ENCODE measurements around the gene LAPTM5.
"Not testable (repeated sequence)": the region's sequence is repeated elsewhere in the genome, so short reads cannot be mapped to it uniquely, and the experiment has no call there.

The LAPTM5 gene, protein sequence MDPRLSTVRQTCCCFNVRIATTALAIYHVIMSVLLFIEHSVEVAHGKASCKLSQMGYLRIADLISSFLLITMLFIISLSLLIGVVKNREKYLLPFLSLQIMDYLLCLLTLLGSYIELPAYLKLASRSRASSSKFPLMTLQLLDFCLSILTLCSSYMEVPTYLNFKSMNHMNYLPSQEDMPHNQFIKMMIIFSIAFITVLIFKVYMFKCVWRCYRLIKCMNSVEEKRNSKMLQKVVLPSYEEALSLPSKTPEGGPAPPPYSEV

DNA sequence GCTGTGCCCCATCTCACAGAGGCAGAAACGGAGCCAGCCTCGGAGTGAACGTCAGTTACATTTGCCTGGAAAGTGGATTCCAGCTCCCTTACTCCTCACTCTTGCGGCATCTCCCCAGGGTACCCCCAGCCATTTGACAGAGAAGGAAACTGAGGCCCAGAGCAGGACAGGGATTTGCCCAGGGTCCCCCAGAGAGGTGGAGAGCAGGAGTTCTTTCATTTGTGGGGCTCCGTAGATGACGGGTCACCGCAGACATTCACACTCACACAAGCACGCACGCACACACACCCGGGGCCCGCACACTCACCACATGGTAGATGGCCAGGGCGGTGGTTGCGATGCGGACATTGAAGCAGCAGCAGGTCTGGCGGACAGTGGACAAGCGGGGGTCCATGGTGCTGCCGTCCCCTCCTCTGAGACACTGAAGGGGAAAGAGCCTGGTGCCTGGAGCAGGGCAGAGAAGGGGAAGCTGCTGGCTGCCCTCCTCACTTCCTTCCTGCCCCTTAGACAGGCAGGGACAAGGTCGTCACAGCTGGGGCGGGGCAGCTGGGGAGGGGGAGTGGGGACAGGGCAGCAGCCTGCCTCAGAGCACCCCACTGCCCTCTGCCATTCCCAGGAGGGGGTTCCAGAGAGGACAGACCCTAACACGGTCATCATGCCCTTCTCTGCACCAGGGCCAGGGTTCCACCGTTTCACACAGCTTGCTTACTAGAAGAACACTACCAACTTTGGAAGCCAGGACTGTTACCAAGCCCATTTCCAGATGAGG is at the start of gene LAPTM5:
Gene LAPTM5 (minus strand): TSS at position 423 of the 769 bp plus-strand sequence. CDS start 29 bp downstream, at position 394.
- no peak for DNase-seq

DNA sequence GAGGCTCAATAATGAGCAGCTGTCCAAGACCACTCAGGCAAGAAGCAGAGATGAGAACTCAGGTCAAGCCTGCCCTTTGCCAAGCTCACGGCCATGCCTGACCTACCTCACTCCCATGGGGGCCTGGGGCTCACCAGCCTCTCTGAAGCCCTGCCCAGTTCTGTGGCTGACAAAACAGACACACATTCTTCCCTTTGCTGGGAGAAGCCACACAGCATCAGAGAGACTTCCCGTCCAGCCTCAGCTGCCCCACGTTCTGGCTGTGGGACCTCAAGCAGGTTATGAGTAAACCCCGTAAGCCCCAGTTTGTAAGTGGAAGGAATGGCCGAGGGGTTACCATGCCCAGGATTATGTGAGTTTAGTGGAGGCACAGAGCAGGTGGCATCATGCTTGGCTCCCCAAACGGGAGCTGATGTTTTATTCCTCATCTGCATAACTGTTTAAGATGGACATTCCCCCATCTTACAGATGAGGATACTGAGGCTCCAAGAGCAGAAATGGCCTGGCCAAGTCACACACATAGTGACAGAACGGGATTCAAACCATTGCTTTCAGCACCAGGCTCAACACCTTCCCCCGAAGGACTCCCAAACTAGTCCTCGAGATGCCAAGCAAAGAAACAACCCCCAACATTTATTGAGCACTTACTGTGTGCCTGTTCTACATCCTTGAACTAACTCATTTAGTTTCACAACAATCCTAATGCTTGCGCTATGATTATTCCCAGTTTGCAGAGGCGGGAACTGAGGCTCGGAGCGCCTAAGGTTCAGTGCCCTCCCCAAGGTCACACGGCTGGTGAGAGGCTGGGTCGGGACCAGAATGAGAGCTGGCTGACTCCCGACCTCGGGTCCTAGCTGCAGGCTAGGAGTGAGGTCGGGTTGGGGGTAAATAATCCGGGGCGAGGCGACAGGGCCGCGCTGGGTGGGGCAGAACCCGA is 49.1 kb upstream of the LAPTM5 start:
- DNase-seq, result no peak

DNA sequence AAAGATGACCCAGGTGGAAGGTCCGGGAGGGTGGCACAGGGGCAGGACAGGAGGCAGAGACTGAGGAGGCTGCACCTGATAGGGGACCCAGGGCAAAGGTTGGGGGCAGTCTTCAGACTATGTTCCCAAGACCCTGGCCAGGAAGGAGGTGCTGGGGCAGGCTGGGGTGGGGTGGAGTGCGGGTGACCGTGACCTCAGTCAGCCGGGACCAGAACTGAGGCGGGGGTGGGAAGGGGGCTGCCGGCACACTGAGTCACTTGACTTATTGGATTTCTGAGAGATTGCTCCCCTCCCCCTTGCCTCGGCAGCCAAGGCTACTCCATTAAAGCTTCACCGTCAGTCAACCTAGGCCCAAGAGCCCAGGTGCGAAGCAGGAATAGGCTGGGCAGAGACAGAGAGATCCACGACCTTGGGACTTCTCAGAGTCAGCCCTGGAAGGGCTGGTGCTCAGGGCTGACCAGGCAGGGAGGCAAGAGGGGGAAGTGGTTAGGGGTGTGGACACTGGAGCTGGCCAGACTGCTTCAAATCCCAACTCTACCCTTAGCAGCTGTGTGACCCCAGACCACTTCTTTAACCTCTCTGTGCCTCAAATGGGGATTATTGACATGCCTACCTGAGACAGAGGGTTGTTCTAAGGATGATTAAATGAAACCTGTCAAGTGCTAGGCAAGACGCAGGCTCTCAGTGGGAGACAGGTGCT is 47.9 kb upstream of the LAPTM5 start:
- DNase-seq, result no peak

DNA sequence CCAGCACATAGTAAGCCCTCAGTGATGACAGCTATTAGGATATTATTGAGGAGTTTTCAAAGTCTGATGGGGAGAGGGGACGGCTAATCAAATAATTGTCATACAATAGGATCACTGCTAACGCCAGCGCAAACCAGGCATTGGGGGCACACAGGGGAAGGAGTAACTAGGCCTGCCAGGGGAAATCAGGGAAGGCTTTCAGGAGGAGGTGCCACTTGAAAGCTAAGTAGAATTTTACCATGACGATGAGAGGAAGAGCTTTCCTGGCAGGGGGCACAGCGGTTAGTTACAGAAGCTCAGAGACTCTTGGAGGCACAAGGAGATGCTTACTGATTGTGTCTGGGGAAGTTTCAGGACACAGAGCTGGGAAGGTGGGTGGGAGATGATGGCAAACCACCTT is 47.2 kb upstream of the LAPTM5 start:
- no peak for DNase-seq

DNA sequence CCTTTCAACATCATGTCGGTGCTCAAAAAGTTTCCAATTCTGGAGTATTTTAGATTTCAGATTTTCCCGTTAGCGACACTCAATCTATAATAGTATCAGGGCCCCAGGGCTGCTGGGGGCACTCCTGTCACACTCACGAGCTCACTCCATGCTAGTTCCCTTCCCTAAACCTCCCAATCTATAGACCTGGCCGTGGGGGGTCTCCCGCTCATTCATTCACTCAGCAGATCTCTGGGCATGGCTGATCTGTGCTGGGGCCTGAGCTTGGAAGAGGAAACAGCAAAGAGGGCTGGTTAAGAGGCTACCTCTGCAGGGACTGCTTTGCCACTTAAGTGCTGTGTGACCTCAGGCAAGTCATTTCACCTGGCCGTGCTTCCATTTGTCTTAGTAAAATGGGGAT is 46.8 kb upstream of the LAPTM5 start:
- no peak for DNase-seq

DNA sequence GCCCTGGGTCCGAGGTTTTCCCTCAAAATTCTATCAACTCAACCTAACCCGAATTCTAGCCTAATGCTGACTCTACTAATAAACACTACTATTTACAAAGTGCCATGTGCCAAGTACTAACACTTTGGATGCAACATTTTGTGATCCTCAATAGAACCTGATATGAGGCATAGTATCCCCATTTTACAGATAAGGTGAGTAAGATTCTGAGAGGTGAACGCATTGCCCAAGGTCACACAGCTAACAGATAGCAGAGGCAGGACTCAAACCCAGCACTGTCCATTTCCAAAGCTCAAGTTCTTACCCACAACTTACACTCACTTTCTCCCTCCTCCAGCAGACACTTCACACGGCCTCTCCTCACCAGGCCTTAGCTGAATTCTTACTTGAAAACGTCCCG is 46.0 kb upstream of the LAPTM5 start:
- DNase-seq, result no peak

DNA sequence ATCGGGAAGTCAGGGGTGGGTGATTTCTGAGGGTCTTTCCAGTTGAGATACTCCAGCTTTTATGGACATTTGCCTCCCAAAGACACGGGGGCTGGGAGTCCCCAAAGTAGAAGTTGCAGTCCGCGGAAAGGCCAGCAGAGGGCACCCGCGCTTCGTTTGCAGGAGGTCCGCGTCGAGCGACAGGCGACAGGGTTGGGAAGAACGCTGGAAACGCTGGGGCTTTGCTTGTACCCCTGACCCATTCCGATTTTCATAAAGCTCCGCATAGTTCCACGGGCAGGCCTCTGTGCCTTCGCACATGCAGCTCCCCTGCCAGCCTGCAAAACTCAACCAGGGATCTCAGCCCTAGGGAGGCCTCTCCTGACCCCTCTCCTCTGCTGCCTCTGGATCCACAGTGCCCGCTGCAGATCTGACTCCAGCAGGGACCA is 44.2 kb upstream of the LAPTM5 start:
- DNase-seq, result peak; percentile 39

DNA sequence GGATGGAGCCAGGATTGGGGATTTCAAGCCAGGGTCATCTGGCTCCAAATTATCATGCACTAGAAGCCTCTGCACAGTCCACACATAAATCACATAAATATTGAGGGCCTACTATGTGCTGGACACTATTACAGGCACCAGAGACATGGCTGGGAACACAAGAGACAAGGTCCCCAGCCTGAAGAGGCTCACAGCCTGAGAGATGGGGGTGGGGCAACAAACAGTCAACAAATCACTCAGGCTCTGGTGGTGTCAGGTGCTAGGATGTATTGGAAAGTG is 41.6 kb upstream of the LAPTM5 start:
- no peak for DNase-seq

DNA sequence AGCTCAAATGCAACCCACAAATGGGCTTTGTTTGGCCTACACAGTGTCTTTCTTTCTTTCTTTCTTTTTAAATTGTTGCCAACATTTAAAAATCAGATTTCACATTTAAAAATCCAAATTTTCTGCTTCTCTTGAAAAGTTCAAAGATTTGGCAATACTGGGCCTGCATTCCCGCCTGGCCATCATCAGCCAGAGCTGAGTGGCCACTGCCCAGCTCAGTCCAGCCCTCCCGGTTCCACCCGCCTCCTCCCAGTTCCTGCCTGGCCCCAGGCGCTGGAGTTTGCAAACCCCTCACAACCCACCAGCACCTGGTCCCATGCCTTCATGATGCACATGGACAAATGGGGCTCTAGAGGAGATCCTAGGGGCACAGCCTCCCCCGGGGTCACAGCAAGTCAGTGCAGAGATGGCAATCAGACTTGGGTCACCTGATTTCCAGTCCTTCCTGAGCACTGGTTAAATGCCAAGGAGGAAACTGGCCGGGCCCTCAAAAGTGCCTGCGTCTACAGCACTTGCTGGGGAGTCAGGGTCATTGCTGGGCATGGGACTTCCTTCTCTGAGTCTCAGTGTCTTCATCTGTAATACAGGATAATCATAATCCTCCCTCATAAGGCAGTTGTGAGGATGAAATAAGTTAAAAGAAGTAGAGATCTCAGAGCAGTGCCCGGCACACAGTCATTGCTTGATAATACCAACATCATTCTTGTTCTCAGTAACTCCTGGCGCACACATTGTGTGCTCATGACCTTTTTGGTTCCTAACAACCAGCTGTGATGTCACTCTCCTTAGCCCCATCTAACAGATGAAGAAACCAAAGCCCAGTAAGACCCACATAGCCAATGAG is 41.0 kb upstream of the LAPTM5 start:
- DNase-seq, result no peak

DNA sequence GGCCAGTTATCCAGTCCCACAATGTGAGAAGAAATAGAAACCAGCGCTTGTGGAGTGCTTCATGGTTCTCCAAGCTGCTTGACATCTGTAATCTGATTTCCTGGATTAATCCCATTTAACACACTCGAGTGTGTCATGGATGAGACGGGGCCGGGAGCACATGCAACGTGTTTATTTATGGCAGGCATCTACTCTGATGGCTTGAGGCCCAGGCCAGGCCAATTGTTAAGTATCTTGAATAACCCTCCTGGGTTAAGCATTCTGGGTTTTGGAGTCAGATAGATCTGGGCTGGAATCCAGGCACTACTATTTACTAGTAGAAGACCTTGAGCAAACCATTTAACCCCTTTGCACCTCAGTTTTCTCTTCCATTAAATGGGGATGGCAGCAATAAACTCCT is 37.5 kb upstream of the LAPTM5 start:
- DNase-seq, result no peak

DNA sequence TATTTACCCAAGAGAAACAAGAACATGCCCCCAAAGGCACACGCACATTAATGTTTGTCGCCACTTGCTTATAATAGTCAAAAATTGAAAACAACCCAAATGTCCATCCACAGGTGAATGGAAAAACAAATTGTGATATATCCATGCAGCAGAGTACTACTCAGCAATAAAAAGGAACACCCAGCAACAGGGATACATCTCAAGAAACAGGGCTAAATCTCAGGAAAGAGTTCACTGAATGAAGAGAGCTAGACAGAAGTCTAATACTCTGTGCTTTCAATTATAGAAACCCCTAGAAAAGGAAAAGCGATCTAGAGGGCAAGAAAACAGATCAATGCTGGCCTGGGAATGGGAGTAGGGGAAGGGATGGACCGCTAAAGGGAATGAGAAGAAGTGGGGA is 36.7 kb upstream of the LAPTM5 start:
- DNase-seq, result no peak

DNA sequence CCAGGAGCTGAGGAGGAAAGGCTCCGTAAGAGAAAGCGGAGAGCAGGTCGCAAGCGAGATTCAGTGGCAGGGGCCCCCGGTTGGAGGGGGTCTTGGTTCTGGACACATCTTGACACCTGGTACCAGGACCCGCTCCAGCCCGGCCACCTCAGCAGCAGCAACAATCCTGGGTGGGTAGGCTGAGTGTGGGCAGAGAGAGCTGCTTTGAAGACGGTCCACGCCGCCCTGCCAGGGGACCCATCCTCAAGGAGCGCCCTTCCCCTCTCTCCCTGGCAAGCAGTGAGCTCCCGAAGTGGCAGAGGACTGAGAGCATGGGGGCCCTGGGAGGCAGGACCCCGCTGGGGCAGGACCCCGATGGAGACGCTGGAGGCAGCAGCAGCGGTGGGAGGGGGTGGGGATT is 35.6 kb upstream of the LAPTM5 start:
- no peak for DNase-seq

DNA sequence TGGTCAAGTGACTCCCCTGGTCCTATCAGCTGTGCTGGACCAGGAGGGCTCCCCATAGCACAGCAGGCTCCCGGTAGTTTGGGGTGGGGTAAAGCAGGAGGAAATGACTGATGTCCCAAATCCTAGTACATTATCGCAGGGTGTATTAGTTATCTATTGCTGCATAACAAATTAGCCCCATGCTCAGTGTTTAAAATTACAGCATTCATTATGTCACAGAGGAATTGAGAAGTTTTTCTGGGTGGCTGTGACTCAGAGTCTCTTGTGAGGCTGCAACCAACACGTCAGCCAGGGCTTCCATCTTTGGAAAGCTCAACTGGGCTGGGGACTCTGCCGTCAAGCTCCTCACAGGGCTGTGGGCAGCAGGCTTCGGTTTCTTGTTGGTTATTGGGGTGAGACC is 34.3 kb upstream of the LAPTM5 start:
- DNase-seq, result no peak

DNA sequence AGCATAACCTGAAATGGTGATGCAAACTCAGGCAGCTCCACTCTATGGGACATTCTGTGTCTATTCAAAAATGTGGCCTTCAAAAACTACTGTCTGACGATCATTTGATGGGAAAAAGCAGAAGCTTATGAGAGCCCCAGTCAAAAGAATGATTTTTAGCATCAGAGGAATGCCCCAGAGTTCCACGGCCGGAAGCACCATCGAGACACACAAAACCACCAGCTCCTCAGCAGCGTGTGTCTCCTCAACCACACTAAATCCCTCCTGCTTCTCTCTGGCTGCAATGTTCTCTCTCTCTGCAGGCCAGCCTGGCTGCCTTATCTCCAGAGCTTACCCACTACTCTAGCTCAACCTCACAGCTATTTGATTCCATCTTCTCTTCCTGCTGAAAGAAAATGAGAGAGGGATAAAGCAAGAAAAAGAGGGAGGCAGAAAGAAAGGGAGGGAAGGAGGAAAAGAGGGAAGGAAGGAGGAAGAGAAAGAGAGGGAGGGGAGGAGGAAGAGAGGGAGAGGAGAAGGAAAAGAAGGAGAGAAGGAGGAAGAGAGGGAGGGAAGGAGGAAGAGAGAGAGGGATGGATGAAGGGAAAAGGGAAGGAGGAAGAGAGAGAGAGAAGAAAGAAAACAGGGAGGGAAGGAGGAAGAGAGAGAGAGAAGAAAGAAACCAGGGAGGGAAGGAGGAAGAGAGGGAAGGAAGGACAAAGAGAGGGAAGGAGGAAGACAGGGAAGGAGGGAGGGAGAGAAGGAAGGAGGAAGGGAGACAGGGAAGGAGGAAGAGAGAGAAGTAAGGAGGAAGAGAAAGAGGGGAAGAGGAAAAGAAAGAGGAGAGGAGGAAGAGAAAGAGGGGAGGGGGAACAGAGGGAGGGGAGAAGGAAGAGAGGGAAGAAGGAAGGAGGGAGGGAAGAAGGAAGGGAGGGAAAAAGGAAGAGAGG is 33.5 kb upstream of the LAPTM5 start:
- no peak for DNase-seq

DNA sequence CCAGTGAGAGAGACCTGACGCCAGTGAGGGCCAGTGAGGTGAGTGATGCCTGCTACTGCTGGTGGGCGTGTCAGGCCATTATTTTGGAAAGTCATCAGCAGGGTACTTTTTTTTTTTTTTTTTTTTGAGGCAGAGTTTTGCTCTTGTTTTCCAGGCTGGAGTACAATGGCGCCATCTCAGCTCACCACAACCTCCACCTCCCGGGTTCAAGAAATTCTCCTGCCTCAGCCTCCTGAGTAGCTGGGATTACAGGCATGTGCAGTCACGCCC is 32.6 kb upstream of the LAPTM5 start:
- not testable (repeated sequence) for DNase-seq

DNA sequence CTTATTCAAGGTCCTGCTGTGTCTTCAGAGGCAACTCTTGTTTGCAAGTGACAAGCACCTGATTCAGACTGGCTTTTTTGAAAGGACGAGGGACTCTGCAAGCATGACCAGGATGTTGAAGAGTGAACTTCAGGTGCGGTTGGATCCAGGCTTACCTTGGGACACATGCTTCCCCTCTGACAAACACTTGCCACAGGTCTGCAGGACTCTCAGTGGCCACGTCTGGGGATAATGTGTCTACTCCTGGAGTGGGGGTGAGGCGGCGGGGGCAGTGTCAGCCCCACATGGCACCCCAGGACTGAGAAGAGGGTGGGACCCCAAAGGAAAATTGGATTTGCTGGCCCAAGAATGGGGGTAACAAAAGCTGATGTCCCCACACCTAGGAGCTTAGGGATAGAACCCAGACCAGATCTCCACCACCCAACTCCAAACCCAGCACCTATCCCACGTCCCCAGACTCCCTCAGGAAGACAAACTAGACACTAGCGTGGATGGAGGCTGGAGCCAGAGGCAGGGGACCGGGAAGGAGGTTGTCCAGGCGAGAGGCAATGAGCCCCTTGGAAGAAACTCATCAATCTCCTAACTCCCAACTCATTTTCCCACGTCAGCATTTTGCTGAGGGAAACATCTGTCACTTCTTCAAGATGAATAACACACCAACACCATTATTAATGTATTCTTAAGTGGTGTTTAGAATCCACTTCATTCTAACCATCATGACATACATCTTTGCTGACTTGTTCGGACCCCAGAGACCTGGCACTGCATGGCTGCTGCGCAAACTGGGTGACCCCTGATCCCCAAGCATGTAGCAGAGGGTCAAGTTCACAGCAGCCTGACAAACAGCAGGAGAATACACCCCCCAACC is 32.0 kb upstream of the LAPTM5 start:
- DNase-seq, result no peak

DNA sequence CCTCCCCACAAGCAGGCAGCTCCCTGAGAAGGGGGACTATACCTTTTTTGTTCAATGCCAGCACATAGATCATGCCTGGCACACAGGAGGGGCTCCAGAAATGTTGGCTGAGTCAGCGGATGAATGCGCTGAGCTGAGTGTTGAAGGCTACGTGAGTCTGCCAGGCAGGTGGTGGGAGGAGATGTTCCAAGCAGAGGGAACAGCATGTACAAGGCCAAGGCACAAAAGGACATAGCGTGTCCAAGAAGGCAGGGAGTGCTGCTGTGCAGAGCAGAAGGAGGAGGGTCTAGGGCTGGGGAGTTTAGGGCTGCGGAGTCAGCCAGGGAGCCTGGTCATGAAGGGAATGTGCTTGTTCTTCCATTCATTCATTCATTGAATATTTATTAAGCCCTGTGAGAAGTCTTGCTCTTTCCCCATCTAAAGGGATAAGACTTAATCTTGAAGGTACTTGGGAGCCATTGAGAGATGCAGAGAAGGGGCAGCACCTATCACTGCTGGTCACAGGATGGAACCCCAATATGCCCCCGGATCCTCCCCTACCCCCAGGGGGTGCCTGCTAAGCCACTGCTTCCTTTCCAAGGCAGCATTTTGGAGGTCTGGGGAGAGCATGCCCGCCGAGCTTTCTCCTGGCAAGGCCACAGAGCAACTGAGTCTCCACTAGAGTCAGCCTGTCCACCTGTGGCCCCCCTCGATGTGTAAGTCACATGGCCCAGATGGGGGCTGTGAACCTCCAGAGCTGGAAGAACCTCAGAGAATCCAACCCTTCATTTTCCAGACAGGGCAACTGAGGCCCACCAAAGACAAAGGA is 31.2 kb upstream of the LAPTM5 start:
- no peak for DNase-seq

DNA sequence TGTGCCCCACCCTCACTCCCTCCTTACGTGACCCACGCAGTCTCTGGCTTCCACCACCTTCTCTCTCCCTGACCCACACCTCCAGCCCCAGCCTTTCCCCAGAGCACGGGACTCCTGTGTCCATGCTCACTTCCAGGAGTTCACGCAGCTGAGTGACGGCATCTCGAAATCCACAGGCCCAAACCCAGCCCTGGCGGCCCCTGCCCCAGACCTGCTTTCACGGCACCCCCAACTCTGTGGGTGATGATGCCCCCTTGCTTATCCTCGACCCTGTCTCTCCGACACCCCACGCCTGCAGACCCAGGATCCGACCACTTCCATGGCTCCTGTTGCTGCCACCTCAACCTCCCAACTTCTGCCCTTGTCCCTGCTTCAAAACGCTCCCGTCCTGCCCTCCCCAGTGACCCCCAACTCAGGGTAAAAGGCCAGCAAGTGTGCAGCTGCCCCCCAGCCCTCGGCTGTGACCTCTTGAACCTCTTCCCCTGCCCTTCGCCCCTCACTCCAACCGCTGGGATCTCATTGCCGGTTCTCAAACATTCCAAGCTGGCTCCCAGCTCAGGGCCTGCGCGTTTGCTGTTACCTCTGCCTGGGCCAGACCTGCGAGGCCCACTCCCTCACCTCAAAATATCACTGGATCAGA is 30.4 kb upstream of the LAPTM5 start:
- no peak for DNase-seq

DNA sequence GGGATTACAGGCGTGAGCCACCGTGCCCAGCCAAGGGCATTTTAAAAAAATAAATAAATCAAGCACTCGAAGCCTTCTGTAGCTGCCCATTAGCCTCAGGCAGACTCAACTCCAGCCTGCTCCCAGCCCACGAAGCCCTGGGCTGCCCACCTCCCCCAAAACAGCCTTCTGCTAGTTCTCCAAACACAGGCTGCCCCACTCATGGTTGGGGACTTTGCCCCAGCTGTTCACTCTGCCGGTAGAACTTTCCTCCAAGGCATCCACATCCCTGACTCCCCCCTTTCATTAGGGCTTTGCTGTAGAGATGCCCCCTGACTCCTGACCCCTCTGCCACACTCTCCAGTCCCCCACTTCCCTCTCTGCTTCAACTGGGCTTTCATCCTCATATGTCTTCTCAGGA is 29.7 kb upstream of the LAPTM5 start:
- DNase-seq, result no peak
